OCI-LY1 (cell line): Measurements from ENCODE around the gene RFNG.

ENCODE experiments used
- CTCF ChIP-seq: fragments of 200-600 bp; sonication (generic), shearing (Covaris generic); IDR thresholded peaks from 2 replicates; pipeline ENCODE4 v1.5.1; 2017; ENCODE audit warnings: mild to moderate bottlenecking, antibody characterized with exemption, low read length, moderate library complexity, mixed read lengths
- EZH2 ChIP-seq: fragments of 200-600 bp; sonication (generic), shearing (Covaris generic); IDR thresholded peaks from 2 replicates; pipeline ENCODE4 v1.8.0; 2017; ENCODE audit warnings: borderline replicate concordance, mixed run types, mild to moderate bottlenecking, antibody characterized with exemption, low read length, moderate library complexity, mixed read lengths

GRCh38 chr17:82078433-82078832, 26.8 kb upstream of the RFNG start:
- no peak for TF ChIP-seq CTCF
- TF ChIP-seq EZH2 = no peak
